ENCODE data around the gene DDX10. TPM values are rescaled to one million over a fixed set of nuclear protein-coding genes. Genes with fewer than 3 reads are reported as not detected.

The DDX10 gene
- total RNA-seq, 4 donors from 2014 or later: 8.8 to 27.7 (median 14.6) TPM

- TF ChIP-seq CTCF (IDR thresholded peaks at IDR 0.05; ENCODE audit: low read depth): no peak
Observed at GRCh38 chr11:108906329-108906728, 241.5 kb downstream of the DDX10 start.

GRCh38 chr11:108906826-108907225 is 242.0 kb downstream of the DDX10 start:
- no peak for TF ChIP-seq CTCF (IDR thresholded peaks at IDR 0.05; ENCODE audit: low read depth)

GRCh38 chr11:108909041-108909440 is 244.2 kb downstream of the DDX10 start:
- TF ChIP-seq CTCF (IDR thresholded peaks at IDR 0.05; ENCODE audit: low read depth): no peak

DNA sequence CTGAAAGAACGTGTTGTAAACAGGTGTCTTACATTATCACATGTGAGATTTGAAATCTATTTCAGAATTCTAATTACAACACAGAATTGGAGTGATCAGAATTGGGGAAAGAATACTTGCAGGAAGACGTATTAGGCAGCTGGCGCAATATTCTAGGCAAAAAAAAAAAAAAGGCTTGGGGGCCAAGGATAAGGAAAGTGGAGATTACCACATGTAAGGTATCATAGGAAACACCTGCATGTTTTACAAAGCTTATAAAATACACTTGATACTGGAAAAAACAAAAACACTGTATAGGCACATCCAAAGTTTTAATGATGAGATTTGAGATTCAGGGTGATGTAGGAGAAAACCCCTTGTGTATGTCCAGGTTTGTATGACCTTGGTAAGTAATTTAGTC is 245.1 kb downstream of the DDX10 start:
- TF ChIP-seq CTCF (IDR thresholded peaks at IDR 0.05; ENCODE audit: low read depth): no peak

GRCh38 chr11:108912581-108912980 is 247.7 kb downstream of the DDX10 start:
- TF ChIP-seq CTCF (IDR thresholded peaks at IDR 0.05; ENCODE audit: low read depth): no peak

DNA sequence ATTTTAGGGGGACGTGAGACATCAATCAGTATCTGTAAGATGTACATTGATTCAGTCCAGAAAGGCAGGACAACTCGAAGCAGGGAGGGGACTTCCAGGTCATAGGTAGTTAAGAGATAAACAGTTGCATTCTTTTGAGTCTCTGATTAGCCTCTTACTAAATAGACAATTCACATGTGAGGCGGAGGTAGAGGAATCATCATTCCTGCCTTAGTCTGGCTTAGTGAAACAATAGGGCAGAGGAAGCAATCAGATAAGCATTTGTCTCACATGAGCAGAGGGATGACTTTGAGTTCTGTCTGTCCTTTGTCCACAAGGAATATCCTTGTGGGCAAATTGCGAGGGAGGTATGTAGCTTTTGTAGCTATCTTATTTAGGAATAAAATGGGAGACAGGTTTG is 248.3 kb downstream of the DDX10 start:
- no peak for TF ChIP-seq CTCF (IDR thresholded peaks at IDR 0.05; ENCODE audit: low read depth)

DNA sequence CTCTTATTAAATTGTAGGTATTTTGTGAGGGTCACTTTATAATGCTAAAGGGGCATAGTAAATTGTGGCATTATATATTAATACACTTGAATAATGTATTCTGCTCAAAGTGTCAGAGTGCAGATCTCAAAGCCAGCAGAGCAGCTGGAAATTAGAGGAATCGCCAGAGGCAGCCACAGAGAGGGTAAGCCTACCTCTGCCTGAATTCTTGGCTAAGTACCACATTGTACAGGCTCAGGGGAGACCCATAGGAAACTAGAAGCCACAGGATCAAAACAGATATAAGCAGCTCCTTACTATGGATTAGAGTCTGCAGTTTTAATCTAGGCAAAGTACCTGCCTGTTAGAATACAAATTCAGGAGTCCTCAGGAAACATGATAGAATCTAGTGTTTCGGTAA is 249.3 kb downstream of the DDX10 start:
- no peak for TF ChIP-seq CTCF (IDR thresholded peaks at IDR 0.05; ENCODE audit: low read depth)
